ENCODE results near the gene GOLGB1. TPM values are rescaled to one million over a fixed set of nuclear protein-coding genes. Genes with fewer than 3 reads are reported as not detected.

Gene GOLGB1
- total and polyA plus RNA-seq, 2 donors (not counting 3 experiments of a cell fraction or from before 2014, with no cell fraction given) = 7.4 to 42.7 TPM

DNA sequence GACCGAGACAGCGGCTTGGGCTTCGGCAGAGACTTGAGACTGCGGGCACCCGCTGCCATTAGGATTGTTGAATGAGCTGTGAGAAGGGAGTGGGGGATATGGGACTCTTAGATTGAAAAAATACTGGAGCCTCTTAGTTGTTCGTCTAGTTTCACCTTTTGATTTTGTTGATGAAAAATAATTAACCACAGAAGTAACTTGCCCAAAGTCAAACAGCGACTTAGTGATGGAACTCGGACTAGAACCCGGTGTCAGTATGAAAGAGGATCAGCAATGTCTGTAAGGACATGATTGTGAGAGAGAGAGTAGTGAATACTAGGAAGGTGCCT is 510 bp upstream of the GOLGB1 start:
- Histone ChIP-seq H3K79me2 (ENCODE audit: control insufficient read depth, insufficient read depth, low read length) (peaks cover 25% of the 10 kb centered on the region), H2AFZ (ENCODE audit: low read depth, low read length) (peak overlapping the region; percentile 69), H3K9ac (replicated peaks; ENCODE audit: extremely low read depth, insufficient read depth, low read length) (peak overlapping the region; percentile 75), H3K27me3 (ENCODE audit: control insufficient read depth in 2 of 2, insufficient read depth in 2 of 2, low read length in 2 of 2) (peaks cover 6 to 17% of the 10 kb centered on the region in 2 experiments), H3K27ac (ENCODE audit: insufficient read depth, low read depth, low read length) (peak overlapping the region; percentile 26), H3K9me3 (replicated peaks; ENCODE audit: control insufficient read depth, insufficient read depth, low read length) (no peaks in the 10 kb centered on the region), H3K4me1 (ENCODE audit: control insufficient read depth, extremely low read depth, insufficient read depth, low read length) (peaks cover 20% of the 10 kb centered on the region), H4K20me1 (replicated peaks; ENCODE audit: control insufficient read depth, extremely low read depth, insufficient read depth, low read length) (no peaks in the 10 kb centered on the region), H3K36me3 (ENCODE audit: control insufficient read depth in 2 of 2, extremely low read depth in 1 of 2, insufficient read depth in 2 of 2, low read length in 2 of 2) (no peaks in the 10 kb centered on the region), H3K4me3 (replicated peaks in 1 of 3; ENCODE audit: insufficient read depth in 1 of 3, low read depth in 1 of 3, low read length in 3 of 3) (peak overlapping the region; percentile 49 to 84 (median 64)), H3K4me2 (ENCODE audit: insufficient read depth, low read length) (peak overlapping the region; percentile 95), H3K9me1 (replicated peaks; ENCODE audit: control insufficient read depth, extremely low read depth, insufficient read depth, low read length) (no peaks in the 10 kb centered on the region)
- dilution Hi-C loops (cut with MboI; ENCODE audit: extremely low pct_ligation_motif_present, low sequenced_read_pairs) (no loop called here), intact Hi-C loops (cut with micrococcal nuclease) (no loop called here)
- TSS peak; percentile 97 for BruUV-seq (replicated peaks)
- FAIRE-seq = no peak
- TF ChIP-seq GATA2 (IDR thresholded peaks at IDR 0.05; ENCODE audit: insufficient read depth, insufficient read length, low read depth, low read length) (no peak), JUN (IDR thresholded peaks at IDR 0.05; ENCODE audit: borderline replicate concordance, insufficient read depth, insufficient read length, low read depth) (no peak), MAX (IDR thresholded peaks at IDR 0.05; ENCODE audit: insufficient read depth, insufficient read length) (no peak), FOS (IDR thresholded peaks at IDR 0.05; ENCODE audit: borderline replicate concordance, insufficient read depth, low read length) (no peak), MYC (IDR thresholded peaks at IDR 0.05; ENCODE audit: low read depth, low read length) (no peak), EZH2 (IDR thresholded peaks at IDR 0.05; ENCODE audit: borderline replicate concordance, low read depth, low read length, severe bottlenecking) (no peak), POLR2A (IDR thresholded peaks at IDR 0.05; ENCODE audit: low read depth, low read length) (no peak), POLR2AphosphoS5 (IDR thresholded peaks at IDR 0.05; ENCODE audit: insufficient read depth, low read depth, low read length) (no peak)
- TF ChIP-seq, protein P1, sequence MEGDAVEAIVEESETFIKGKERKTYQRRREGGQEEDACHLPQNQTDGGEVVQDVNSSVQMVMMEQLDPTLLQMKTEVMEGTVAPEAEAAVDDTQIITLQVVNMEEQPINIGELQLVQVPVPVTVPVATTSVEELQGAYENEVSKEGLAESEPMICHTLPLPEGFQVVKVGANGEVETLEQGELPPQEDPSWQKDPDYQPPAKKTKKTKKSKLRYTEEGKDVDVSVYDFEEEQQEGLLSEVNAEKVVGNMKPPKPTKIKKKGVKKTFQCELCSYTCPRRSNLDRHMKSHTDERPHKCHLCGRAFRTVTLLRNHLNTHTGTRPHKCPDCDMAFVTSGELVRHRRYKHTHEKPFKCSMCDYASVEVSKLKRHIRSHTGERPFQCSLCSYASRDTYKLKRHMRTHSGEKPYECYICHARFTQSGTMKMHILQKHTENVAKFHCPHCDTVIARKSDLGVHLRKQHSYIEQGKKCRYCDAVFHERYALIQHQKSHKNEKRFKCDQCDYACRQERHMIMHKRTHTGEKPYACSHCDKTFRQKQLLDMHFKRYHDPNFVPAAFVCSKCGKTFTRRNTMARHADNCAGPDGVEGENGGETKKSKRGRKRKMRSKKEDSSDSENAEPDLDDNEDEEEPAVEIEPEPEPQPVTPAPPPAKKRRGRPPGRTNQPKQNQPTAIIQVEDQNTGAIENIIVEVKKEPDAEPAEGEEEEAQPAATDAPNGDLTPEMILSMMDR (IDR thresholded peaks at IDR 0.05; ENCODE audit: extremely low read depth in 1 of 2, insufficient read depth in 1 of 2, low read depth in 1 of 2, low read length in 2 of 2) = no peak
- ChIA-PET POLR2A (interaction anchor here (1.0 kb wide), 2 partner anchors 14 to 634 kb away, joined by 3 to 4 read pairs; partner anchors contain the start of genes FAM162A and MIX23), CTCF (no interaction called here)
- no peak for DNase-seq (ENCODE audit: low read depth, low spot score)
